H1 (cell line): Measurements from ENCODE around the gene SSU72. TPM values are rescaled to one million over a fixed set of nuclear protein-coding genes. Genes with fewer than 3 reads are reported as not detected.
"Not testable (repeated sequence)": the region's sequence is repeated elsewhere in the genome, so short reads cannot be mapped to it uniquely, and the experiment has no call there.

Source experiments
- CTCF ChIA-PET: fragments of 300-600 bp; sonication (Branson Sonifier 250); formaldehyde crosslinking; loops from one replicate; lab custom pipeline; 2021; ENCODE audit not compliant: partially characterized antibody; lab: Charles Lee
- POLR2A ChIA-PET: fragments of 300-600 bp; sonication (Branson Sonifier 250); formaldehyde crosslinking; loops from one replicate; lab custom pipeline; 2021; ENCODE audit warnings: inconsistent platforms; ENCODE audit not compliant: partially characterized antibody; lab: Charles Lee
- DNase-seq, 2 experiments: peaks; one replicate each; pipeline versions ENCODE4 v3.0.0 to v3.0.0-alpha.2; 2010 to 2022; ENCODE audit warnings: low spot score in 2 of 2, low read depth in 1 of 2, mixed read lengths in 1 of 2
- FAIRE-seq: peaks from 2 replicates; lab custom pipeline; 2011; peaks lifted over from hg19 to GRCh38; lab: Jason Lieb, UNC
- H2AFZ ChIP-seq: 2 replicates; pipeline ENCODE4 v1.8.1; 2012; ENCODE audit warnings: low read length, inconsistent platforms
- H2AK5ac ChIP-seq: 2 replicates; pipeline ENCODE4 v1.6.1; 2013; ENCODE audit warnings: low read depth, low read length
- H2BK120ac ChIP-seq: replicated peaks from 2 replicates; pipeline ENCODE3; 2013; ENCODE audit warnings: low read depth, low read length, inconsistent platforms
- H2BK12ac ChIP-seq: 2 replicates; pipeline ENCODE4 v1.6.1; 2013; ENCODE audit warnings: low read depth, low read length
- H2BK15ac ChIP-seq: 2 replicates; pipeline ENCODE4 v1.6.1; 2013; ENCODE audit warnings: low read length
- H2BK20ac ChIP-seq: 2 replicates; pipeline ENCODE4 v1.6.1; 2013; ENCODE audit warnings: low read length
- H2BK5ac ChIP-seq: 2 replicates; pipeline ENCODE4 v1.6.1; 2013; ENCODE audit warnings: low read depth, low read length
- H3K14ac ChIP-seq: 2 replicates; pipeline ENCODE4 v1.6.1; 2013; ENCODE audit warnings: inconsistent platforms; ENCODE audit not compliant: insufficient read length
- H3K18ac ChIP-seq: 2 replicates; pipeline ENCODE4 v1.6.1; 2013; ENCODE audit warnings: low read length; ENCODE audit errors: extremely low read depth
- H3K23ac ChIP-seq: 2 replicates; pipeline ENCODE4 v1.6.1; 2013; ENCODE audit warnings: inconsistent platforms; ENCODE audit not compliant: insufficient read length
- H3K23me2 ChIP-seq: 2 replicates; pipeline ENCODE4 v1.6.1; 2013; ENCODE audit warnings: low read depth, low read length
- H3K27ac ChIP-seq: 2 replicates; pipeline ENCODE4 v1.6.1; 2011; ENCODE audit warnings: low read depth, low read length, inconsistent platforms
- H3K27me3 ChIP-seq, 4 experiments: replicated peaks in 1 of 4; 1 replicate in 1 of 4; 2 replicates in 3 of 4; pipeline versions ENCODE4 v1.6.1 to v1.8.1; 2011 to 2013; ENCODE audit warnings: low read length in 3 of 4, mild to moderate bottlenecking in 3 of 4, inconsistent platforms in 2 of 4, mixed read lengths in 2 of 4, moderate library complexity in 1 of 4; ENCODE audit not compliant: control insufficient read depth in 3 of 4, insufficient read depth in 3 of 4; ENCODE audit errors: extremely low read depth in 1 of 4
- H3K36me3 ChIP-seq, 4 experiments: 2 replicates each; pipeline versions ENCODE4 v1.6.1 to v1.8.1; 2011 to 2013; ENCODE audit warnings: mild to moderate bottlenecking in 4 of 4, low read length in 3 of 4, moderate library complexity in 2 of 4, control low read depth in 1 of 4, inconsistent platforms in 1 of 4; ENCODE audit not compliant: insufficient read depth in 4 of 4, control insufficient read depth in 2 of 4
- H3K4ac ChIP-seq: replicated peaks from 2 replicates; pipeline ENCODE3; 2013; ENCODE audit warnings: low read length, low read depth, mixed read lengths, inconsistent platforms; ENCODE audit not compliant: insufficient read length
- H3K4me1 ChIP-seq, 4 experiments: replicated peaks in 1 of 4; 1 replicate in 1 of 4; 2 replicates in 3 of 4; pipeline versions ENCODE4 v1.6.1 to v1.8.1; 2011 to 2013; ENCODE audit warnings: low read length in 3 of 4, inconsistent platforms in 2 of 4, mixed read lengths in 1 of 4; ENCODE audit not compliant: insufficient read depth in 4 of 4, control insufficient read depth in 3 of 4
- H3K4me2 ChIP-seq, 2 experiments: 2 replicates each; pipeline versions ENCODE4 v1.6.1 to v1.8.1; 2011 to 2013; ENCODE audit warnings: low read depth in 2 of 2, low read length in 2 of 2, control low read depth in 1 of 2, inconsistent platforms in 1 of 2, mild to moderate bottlenecking in 1 of 2; ENCODE audit not compliant: insufficient read depth in 1 of 2
- H3K4me3 ChIP-seq, 4 experiments: fragments of 200-600, 300-600 bp in 1 of 4; sonication (generic), shearing (Covaris generic), sonication (Bioruptor Twin) in 1 of 4; 2 replicates each; pipeline versions ENCODE4 v1.5.1 to v1.8.1; 2011 to 2016; ENCODE audit warnings: low read length in 4 of 4, low read depth in 3 of 4, control low read depth in 2 of 4, inconsistent platforms in 2 of 4, mild to moderate bottlenecking in 2 of 4, mixed read lengths in 1 of 4, moderate library complexity in 1 of 4; ENCODE audit not compliant: insufficient read depth in 2 of 4; ENCODE audit errors: extremely low read depth in 1 of 4
- H3K56ac ChIP-seq: replicated peaks from 2 replicates; pipeline ENCODE3; 2013; ENCODE audit warnings: low read depth, mild to moderate bottlenecking, mixed read lengths, low read length, inconsistent platforms; ENCODE audit not compliant: insufficient read length
- H3K79me1 ChIP-seq: 2 replicates; pipeline ENCODE4 v1.6.1; 2013; ENCODE audit warnings: low read depth, low read length, control low read depth
- H3K79me2 ChIP-seq, 2 experiments: 2 replicates each; pipeline versions ENCODE4 v1.6.1 to v1.8.1; 2012 to 2013; ENCODE audit warnings: low read length in 2 of 2, mild to moderate bottlenecking in 2 of 2, inconsistent platforms in 1 of 2; ENCODE audit not compliant: insufficient read depth in 2 of 2, control insufficient read depth in 1 of 2
- H3K9ac ChIP-seq, 4 experiments: replicated peaks in 1 of 4; 1 replicate in 1 of 4; 2 replicates in 3 of 4; pipeline versions ENCODE4 v1.6.1 to v1.8.1; 2011 to 2013; ENCODE audit warnings: low read depth in 3 of 4, low read length in 3 of 4, control low read depth in 2 of 4, mild to moderate bottlenecking in 2 of 4, moderate library complexity in 2 of 4, inconsistent platforms in 1 of 4; ENCODE audit errors: extremely low read depth in 1 of 4
- H3K9me3 ChIP-seq, 2 experiments: 2 replicates each; pipeline versions ENCODE4 v1.6.1 to v1.8.1; 2012 to 2013; ENCODE audit warnings: mild to moderate bottlenecking in 2 of 2, moderate library complexity in 2 of 2, control low read depth in 1 of 2, inconsistent platforms in 1 of 2, low read depth in 1 of 2, low read length in 1 of 2, mixed read lengths in 1 of 2; ENCODE audit not compliant: insufficient read depth in 2 of 2
- H4K20me1 ChIP-seq, 2 experiments: replicated peaks in 1 of 2; 2 replicates each; pipeline versions ENCODE3 to v1.8.1; 2011 to 2013; ENCODE audit warnings: inconsistent platforms in 2 of 2, low read length in 2 of 2, mild to moderate bottlenecking in 1 of 2; ENCODE audit not compliant: insufficient read depth in 2 of 2, control insufficient read depth in 1 of 2
- H4K5ac ChIP-seq: 2 replicates; pipeline ENCODE4 v1.6.1; 2013; ENCODE audit warnings: low read length, low read depth, mixed read lengths, inconsistent platforms; ENCODE audit not compliant: insufficient read length
- H4K8ac ChIP-seq: 2 replicates; pipeline ENCODE4 v1.8.0; 2013; ENCODE audit warnings: mild to moderate bottlenecking, moderate library complexity, low read length, inconsistent platforms; ENCODE audit not compliant: insufficient read depth; ENCODE audit errors: extremely low read depth
- H4K91ac ChIP-seq: replicated peaks from 2 replicates; pipeline ENCODE3; 2013; ENCODE audit warnings: low read length, mixed read lengths, inconsistent platforms; ENCODE audit not compliant: insufficient read length
- TBP ChIP-seq: IDR thresholded peaks from 2 replicates; pipeline ENCODE4 v1.6.1; 2011; ENCODE audit warnings: low read depth, low read length, improper control_type of control experiment
- WGBS, 2 experiments: shearing (Covaris generic) in 1 of 2; methylation state at CpG; one replicate each; pipeline versions ENCODE4 v1.1.6 to v1.1.7; 2013 to 2015; ENCODE audit warnings: low lambda C conversion rate in 2 of 2, mixed read lengths in 2 of 2, inconsistent platforms in 1 of 2, low coverage in 1 of 2, missing lambda C conversion rate in 1 of 2; ENCODE audit not compliant: insufficient replicate concordance in 2 of 2, insufficient coverage in 1 of 2, insufficient read length in 1 of 2; ENCODE audit errors: extremely low coverage in 1 of 2, missing lambda C conversion rate in 1 of 2; 5-methylcytosine and 5-hydroxymethylcytosine counted together
- polyA plus RNA-seq, 7 experiments: library from polyadenylated mRNA; depleted of rRNA in 3 of 7; stranded (reverse) in 5 of 7; unstranded in 2 of 7; fragments of >200 nt in 5 of 7; fragments of 200-250 nt in 2 of 7; gene quantifications; 1 replicate in 5 of 7; 2 replicates in 1 of 7; 4 replicates in 1 of 7; pipeline versions ENCODE4 v1.2.1 to v1.2.3, GENCODE V29; 2011 to 2013; ENCODE audit warnings: missing spikeins in 2 of 7, mixed read lengths in 2 of 7
- total RNA-seq: library from RNA; stranded (reverse); fragmentation: NEBNext Ultra II Directional; extraction: Animal tissue kit (Norgen Biotek cat#: 25700); gene quantifications from 2 replicates; pipeline ENCODE4 v1.2.1, GENCODE V29; 2021

The SSU72 gene
- total and polyA plus RNA-seq, 2 of the 8 experiments (the other 6 are each of a cell fraction or from before 2014, with no cell fraction given) = 110 to 165 TPM

- no peak for TF ChIP-seq TBP
These were observed 40.1 kb downstream of the SSU72 start (continued) for GRCh38 chr1:1534401-1535154.

GRCh38 chr1:1533894-1534291 is 40.8 kb downstream of the SSU72 start:
- CTCF ChIA-PET, H2BK20ac ChIP-seq, H2BK15ac ChIP-seq, H3K79me2 ChIP-seq, H4K8ac ChIP-seq, H3K27me3 ChIP-seq, FAIRE-seq, DNase-seq, H2BK5ac ChIP-seq, H4K5ac ChIP-seq, H3K9ac ChIP-seq, H3K27ac ChIP-seq, H2AK5ac ChIP-seq, H2BK120ac ChIP-seq, H3K4ac ChIP-seq, H3K23ac ChIP-seq, H3K4me1 ChIP-seq, H3K23me2 ChIP-seq, H3K4me3 ChIP-seq, H3K18ac ChIP-seq, H3K79me1 ChIP-seq, H4K91ac ChIP-seq, H2AFZ ChIP-seq, H3K9me3 ChIP-seq, H3K14ac ChIP-seq, H3K4me2 ChIP-seq, H2BK12ac ChIP-seq, H3K56ac ChIP-seq: not testable (repeated sequence)
- H3K36me3 ChIP-seq = peaks cover 2 to 16% (median 7%) of the 10 kb centered on the region in 4 experiments; a peak in 5 of 8 replicates
- POLR2A ChIA-PET = interaction anchor here (0.6 kb wide), 1 partner anchor 41 kb away, joined by 3 read pairs; no protein-coding TSS in a partner anchor
- peaks cover 3 to 12% of the 10 kb centered on the region in 2 experiments for H4K20me1 ChIP-seq
- 83% methylated on average over 10 of the region's 18 CpGs; no CpG with 5 or more reads in 1 of the 2 experiments for WGBS, 2 experiments
